Measurements from ENCODE around the gene DPH5. TPM values are rescaled to one million over a fixed set of nuclear protein-coding genes. Genes with fewer than 3 reads are reported as not detected.
"Not testable (repeated sequence)": the region's sequence is repeated elsewhere in the genome, so short reads cannot be mapped to it uniquely, and the experiment has no call there.

DPH5 gene
- total RNA-seq, 1 donor from 2014 or later = 35.4 TPM

- ATAC-seq = no peak
- intact Hi-C loops (cut with DNase I) = no loop called here
Measured at GRCh38 chr1:100950781-100951180, 74.8 kb downstream of the DPH5 start.

GRCh38 chr1:100950337-100950736 lies 75.2 kb downstream of the DPH5 start:
- intact Hi-C loops (cut with DNase I) = no loop called here
- ATAC-seq (no peak), DNase-seq (ENCODE audit: missing footprints) (no peak)

More at GRCh38 chr1:100950781-100951180, 74.8 kb downstream of the DPH5 start:
- no peak for DNase-seq (ENCODE audit: missing footprints)

DNA sequence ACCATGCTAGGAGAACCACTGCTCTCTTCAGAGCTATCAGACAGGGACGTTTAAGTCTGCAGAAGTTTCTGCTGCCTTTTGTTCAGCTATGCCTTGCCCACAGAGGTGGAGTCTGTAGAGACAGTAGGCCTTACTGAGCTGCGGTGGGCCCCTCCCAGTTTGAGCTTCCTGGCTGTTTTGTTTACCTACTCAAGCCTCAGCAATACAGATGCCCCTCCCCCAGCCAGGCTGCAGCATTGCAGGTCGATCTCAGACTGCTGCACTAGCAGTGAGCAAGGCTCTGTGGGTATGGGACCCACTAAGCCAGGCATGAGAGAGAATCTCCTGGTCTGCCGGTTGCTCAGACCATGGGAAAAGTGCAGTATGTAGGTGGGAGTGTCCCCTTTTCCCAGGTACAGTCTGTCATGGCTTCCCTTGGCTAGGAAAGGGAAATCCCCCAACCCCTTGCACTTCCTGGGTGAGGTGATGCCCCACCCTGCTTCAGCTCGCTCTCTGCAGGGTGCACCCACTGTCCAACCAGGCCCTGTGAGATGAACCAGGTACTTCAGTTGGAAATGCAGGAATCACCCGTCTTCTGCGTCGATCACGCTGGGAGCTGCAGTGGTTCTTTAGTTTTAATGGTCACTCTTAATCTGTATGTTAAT lies 75.9 kb downstream of the DPH5 start:
- DNase-seq (ENCODE audit: missing footprints) = peak; percentile 72
- ATAC-seq = not testable (repeated sequence)

DNA sequence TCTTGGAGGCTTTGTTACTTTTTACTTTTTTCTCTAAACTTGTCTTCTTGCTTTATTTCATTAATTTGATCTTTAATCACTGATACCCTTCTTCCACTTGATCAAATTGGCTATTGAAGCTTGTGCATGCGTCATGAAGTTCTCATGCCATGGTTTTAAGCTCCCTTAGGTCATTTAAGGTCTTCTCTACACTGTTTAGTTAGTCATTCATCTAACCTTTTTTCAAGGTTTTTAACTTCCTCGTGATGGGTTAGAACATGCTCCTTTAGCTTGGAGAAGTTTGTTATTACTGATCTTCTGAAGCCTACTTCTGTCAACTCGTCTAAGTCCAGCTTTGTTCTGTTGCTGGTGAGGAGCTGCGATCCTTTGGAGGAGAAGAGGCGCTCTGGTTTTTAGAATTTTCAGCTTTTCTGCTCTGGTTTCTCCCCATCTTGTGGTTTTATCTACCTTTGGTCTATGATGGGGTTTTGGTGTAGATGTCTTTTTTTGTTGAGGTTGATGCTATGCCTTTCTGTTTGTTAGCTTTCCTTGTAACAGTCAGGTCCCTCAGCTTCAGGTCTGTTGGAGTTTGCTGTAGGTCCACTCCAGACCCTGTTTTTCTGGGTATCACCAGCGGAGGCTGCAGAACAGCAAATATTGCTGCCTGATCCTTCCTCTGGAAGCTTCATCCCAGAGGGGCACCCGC lies 76.7 kb downstream of the DPH5 start:
- DNase-seq (ENCODE audit: missing footprints); intact Hi-C loops (cut with DNase I); ATAC-seq: not testable (repeated sequence)

More for the DNA sequence above, 75.9 kb downstream of the DPH5 start:
- intact Hi-C loops (cut with DNase I) = not testable (repeated sequence)

DNA sequence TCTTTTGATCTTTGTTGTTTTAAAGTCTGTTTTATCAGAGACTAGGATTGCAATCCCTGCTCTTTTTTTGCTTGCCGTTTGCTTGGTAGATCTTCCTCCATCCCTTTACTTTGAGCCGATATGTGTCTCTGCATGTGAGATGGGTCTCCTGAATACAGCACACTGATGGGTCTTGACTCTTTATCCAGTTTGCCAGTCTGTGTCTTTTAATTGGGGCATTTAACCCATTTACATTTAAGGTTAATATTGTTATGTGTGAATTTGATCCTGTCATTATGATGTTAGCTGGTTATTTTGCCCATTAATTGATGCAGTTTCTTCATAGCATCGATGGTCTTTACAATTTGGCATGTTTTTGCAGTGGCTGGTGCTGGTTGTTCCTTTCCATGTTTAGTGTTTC lies 77.8 kb downstream of the DPH5 start:
- intact Hi-C loops (cut with DNase I); DNase-seq (ENCODE audit: missing footprints); ATAC-seq: not testable (repeated sequence)

DNA sequence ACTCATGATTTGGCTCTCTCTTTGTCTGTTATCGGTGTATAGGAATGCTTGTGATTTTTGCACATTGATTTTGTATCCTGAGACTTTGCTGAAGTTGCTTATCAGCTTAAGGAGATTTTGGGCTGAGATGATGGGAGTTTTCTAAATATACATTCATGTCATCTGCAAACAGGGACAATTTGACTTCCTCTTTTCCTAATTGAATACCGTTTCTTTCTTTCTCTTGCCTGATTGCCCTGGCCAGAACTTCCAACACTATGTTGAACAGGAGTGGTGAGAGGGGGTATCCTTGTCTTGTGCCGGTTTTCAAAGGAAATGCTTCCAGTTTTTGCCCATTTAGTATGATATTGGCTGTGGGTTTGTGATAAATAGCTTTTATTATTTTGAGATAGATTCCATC lies 79.5 kb downstream of the DPH5 start:
- DNase-seq (ENCODE audit: missing footprints) = not testable (repeated sequence)

DNA sequence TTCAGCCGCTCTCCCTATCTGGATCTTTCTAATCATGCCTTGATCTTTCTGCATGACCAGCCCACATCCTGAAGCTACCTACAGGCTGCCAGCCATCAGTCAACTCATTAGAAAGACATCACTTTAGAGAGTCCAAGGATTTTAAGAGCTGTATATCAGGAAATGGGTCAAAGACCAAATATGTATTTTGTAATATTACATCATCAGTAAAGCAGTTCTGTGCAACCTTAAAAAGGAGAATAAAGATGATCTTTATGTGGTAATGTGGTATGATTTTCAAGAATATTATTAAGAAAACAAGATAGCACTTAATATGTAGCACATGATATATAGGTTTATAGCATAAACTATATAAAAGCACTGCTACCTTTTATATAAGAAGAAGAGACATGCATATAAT lies 82.1 kb downstream of the DPH5 start:
- no peak for DNase-seq (ENCODE audit: missing footprints)
- ATAC-seq = no peak
- intact Hi-C loops (cut with DNase I) = no loop called here

More for the DNA sequence above, 79.5 kb downstream of the DPH5 start:
- ATAC-seq; intact Hi-C loops (cut with DNase I): not testable (repeated sequence)

DNA sequence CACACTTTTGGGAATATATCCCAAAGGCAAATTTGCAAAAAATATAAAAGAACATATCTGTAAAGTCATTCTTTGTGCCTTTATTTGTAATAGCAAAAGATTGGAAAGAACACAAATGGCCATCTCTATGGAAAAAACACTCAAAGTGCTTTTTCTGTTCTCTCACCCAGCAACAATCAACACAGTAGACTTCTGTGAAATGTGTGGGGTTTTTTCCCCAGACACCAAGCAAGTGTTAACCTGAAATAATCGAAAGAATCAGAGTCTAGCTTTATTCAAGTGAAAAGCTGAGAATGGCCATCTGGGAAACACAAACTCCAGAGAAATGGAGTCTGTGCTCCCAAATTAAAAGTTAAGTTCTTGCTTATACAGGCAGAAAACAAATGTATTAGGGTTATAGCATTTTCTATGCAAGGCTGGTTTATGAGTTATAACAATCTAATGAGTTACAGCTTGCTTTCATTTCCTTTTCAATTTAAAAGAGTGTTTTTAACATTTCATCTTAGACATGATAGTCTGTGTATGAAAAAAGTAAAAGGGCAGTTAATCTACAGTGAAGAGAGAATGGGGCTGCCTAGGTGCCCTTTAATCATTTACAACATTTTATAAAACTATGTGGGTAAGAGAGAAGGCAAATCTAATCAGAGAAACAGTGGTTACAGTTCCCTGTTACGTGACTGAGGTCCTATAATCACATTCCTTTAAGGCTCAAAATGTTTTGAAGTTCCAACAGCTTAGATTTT lies 83.1 kb downstream of the DPH5 start:
- intact Hi-C loops (cut with DNase I) = no loop called here
- DNase-seq (ENCODE audit: missing footprints) (no peak), ATAC-seq (no peak)

DNA sequence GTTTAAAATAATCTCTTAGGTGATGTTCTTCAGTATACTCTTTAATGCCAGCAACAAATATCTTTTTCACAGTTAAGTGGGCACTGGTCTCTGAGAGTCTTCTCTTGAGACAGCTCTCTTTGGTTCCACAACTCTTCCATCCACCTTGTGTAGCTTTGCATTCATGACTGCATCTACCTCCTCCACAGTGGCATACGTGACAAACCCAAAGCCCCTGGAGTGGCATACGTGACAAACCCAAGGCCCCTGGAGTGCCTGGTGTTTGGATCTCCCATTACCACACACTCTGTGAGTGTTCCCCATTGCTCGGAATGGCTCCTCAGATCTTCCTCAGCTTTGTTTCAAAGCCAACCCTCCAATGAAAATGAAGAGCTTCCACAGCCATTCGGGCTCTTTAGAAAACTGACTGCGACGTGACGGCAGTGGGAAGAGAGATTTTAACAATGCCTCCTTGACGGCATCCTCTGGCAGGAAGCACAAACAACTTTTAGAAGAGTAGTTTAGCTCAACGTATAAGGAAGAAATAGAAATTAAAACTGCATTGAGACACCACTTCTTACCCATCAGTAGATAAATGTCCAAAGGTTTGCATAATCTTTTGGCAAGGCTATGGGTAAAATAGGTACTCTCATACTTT lies 83.9 kb downstream of the DPH5 start:
- intact Hi-C loops (cut with DNase I) = no loop called here
- ATAC-seq (no peak), DNase-seq (ENCODE audit: missing footprints) (no peak)

GRCh38 chr1:100941098-100941527 lies 84.5 kb downstream of the DPH5 start:
- DNase-seq (ENCODE audit: missing footprints) (no peak), ATAC-seq (no peak)
- intact Hi-C loops (cut with DNase I) = no loop called here

Other genes starting within 250 kb of the DPH5 start
- 9.5 TPM for gene EXTL2, start 130.9 kb downstream of the DPH5 start, total RNA-seq
- 5.5 TPM for gene SLC30A7, start 129.7 kb downstream of the DPH5 start, total RNA-seq
- gene S1PR1, start 211.2 kb upstream of the DPH5 start, total RNA-seq = 58.5 TPM

Data from Right ventricle myocardium inferior (tissue), 1 donor.